ENCODE results near the gene MAP7D1.

The MAP7D1 gene

GRCh38 chr1:36155408-36156328, at the start of gene MAP7D1:
Gene MAP7D1, plus strand, starts transcription at chr1:36156160. Its CDS starts 258 bp downstream, at chr1:36156418.
- Mint-ChIP-seq H3K36me3 (ENCODE audit: low read depth) (peaks cover 34% of the 10 kb centered on the region), H3K27me3 (no peaks in the 10 kb centered on the region), H3K9me3 (no peaks in the 10 kb centered on the region), H3K4me1 (ENCODE audit: low read depth) (peaks cover 76% of the 10 kb centered on the region), H3K4me3 (peak within 1 kb of the TSS; percentile 90), H3K27ac (peak within 1 kb of the TSS; percentile 95)
- DNase-seq = peak; percentile 95

- Mint-ChIP-seq H3K4me1 (ENCODE audit: low read depth) (peaks cover 22% of the 10 kb centered on the region), H3K27me3 (no peaks in the 10 kb centered on the region), H3K4me3 (no peak overlapping the region), H3K36me3 (ENCODE audit: low read depth) (no peaks in the 10 kb centered on the region), H3K27ac (no peak overlapping the region), H3K9me3 (no peaks in the 10 kb centered on the region)
- DNase-seq = no peak
Observed at GRCh38 chr1:36106269-36106668, 49.7 kb upstream of the MAP7D1 start.

GRCh38 chr1:36107394-36107793, 48.6 kb upstream of the MAP7D1 start:
- Mint-ChIP-seq H3K36me3 (ENCODE audit: low read depth) (no peaks in the 10 kb centered on the region), H3K4me1 (ENCODE audit: low read depth) (peaks cover 24% of the 10 kb centered on the region), H3K9me3 (no peaks in the 10 kb centered on the region), H3K4me3 (no peak overlapping the region), H3K27ac (peak overlapping the region; percentile 47), H3K27me3 (no peaks in the 10 kb centered on the region)
- no peak for DNase-seq

- H3K4me1 Mint-ChIP-seq (ENCODE audit: low read depth) = peaks cover 24% of the 10 kb centered on the region
- H3K27me3 Mint-ChIP-seq = no peaks in the 10 kb centered on the region
- no peaks in the 10 kb centered on the region for H3K9me3 Mint-ChIP-seq
- no peak overlapping the region for H3K27ac Mint-ChIP-seq
- DNase-seq = no peak
- H3K4me3 Mint-ChIP-seq = no peak overlapping the region
- H3K36me3 Mint-ChIP-seq (ENCODE audit: low read depth) = no peaks in the 10 kb centered on the region
Observed at GRCh38 chr1:36108314-36108713, 47.6 kb upstream of the MAP7D1 start.

- no peaks in the 10 kb centered on the region for H3K36me3 Mint-ChIP-seq (ENCODE audit: low read depth)
- no peaks in the 10 kb centered on the region for H3K9me3 Mint-ChIP-seq
- H3K27ac Mint-ChIP-seq = peak overlapping the region; percentile 72
- no peaks in the 10 kb centered on the region for H3K27me3 Mint-ChIP-seq
- DNase-seq = peak; percentile 53
- H3K4me3 Mint-ChIP-seq = no peak overlapping the region
- H3K4me1 Mint-ChIP-seq (ENCODE audit: low read depth) = peaks cover 24% of the 10 kb centered on the region
Observed at GRCh38 chr1:36109041-36109679, 46.8 kb upstream of the MAP7D1 start.

- H3K4me3 Mint-ChIP-seq = no peak overlapping the region
- H3K4me1 Mint-ChIP-seq (ENCODE audit: low read depth) = peaks cover 24% of the 10 kb centered on the region
- DNase-seq = no peak
- H3K9me3 Mint-ChIP-seq = no peaks in the 10 kb centered on the region
- H3K27ac Mint-ChIP-seq = no peak overlapping the region
- H3K36me3 Mint-ChIP-seq (ENCODE audit: low read depth) = no peaks in the 10 kb centered on the region
- H3K27me3 Mint-ChIP-seq = no peaks in the 10 kb centered on the region
Observed at GRCh38 chr1:36111151-36111550, 44.8 kb upstream of the MAP7D1 start.

GRCh38 chr1:36112823-36113222, 43.1 kb upstream of the MAP7D1 start:
- no peak overlapping the region for H3K27ac Mint-ChIP-seq
- peaks cover 24% of the 10 kb centered on the region for H3K4me1 Mint-ChIP-seq (ENCODE audit: low read depth)
- no peaks in the 10 kb centered on the region for H3K9me3 Mint-ChIP-seq
- H3K4me3 Mint-ChIP-seq = no peak overlapping the region
- DNase-seq = no peak
- no peaks in the 10 kb centered on the region for H3K36me3 Mint-ChIP-seq (ENCODE audit: low read depth)
- H3K27me3 Mint-ChIP-seq = no peaks in the 10 kb centered on the region

GRCh38 chr1:36114371-36114770, 41.6 kb upstream of the MAP7D1 start:
- H3K36me3 Mint-ChIP-seq (ENCODE audit: low read depth) = no peaks in the 10 kb centered on the region
- no peak overlapping the region for H3K4me3 Mint-ChIP-seq
- H3K27ac Mint-ChIP-seq = no peak overlapping the region
- no peak for DNase-seq
- no peaks in the 10 kb centered on the region for H3K9me3 Mint-ChIP-seq
- H3K27me3 Mint-ChIP-seq = no peaks in the 10 kb centered on the region
- peaks cover 10% of the 10 kb centered on the region for H3K4me1 Mint-ChIP-seq (ENCODE audit: low read depth)

GRCh38 chr1:36115200-36115669, 40.7 kb upstream of the MAP7D1 start:
- no peak for DNase-seq
- H3K36me3 Mint-ChIP-seq (ENCODE audit: low read depth) = no peaks in the 10 kb centered on the region
- H3K4me1 Mint-ChIP-seq (ENCODE audit: low read depth) = peaks cover 6% of the 10 kb centered on the region

GRCh38 chr1:36115931-36116330, 40.0 kb upstream of the MAP7D1 start:
- peaks cover 5% of the 10 kb centered on the region for H3K4me1 Mint-ChIP-seq (ENCODE audit: low read depth)
- H3K4me3 Mint-ChIP-seq = no peak overlapping the region
- H3K27ac Mint-ChIP-seq = no peak overlapping the region
- DNase-seq = no peak
- no peaks in the 10 kb centered on the region for H3K27me3 Mint-ChIP-seq
- H3K36me3 Mint-ChIP-seq (ENCODE audit: low read depth) = no peaks in the 10 kb centered on the region
- no peaks in the 10 kb centered on the region for H3K9me3 Mint-ChIP-seq

More at GRCh38 chr1:36115200-36115669, 40.7 kb upstream of the MAP7D1 start:
- Mint-ChIP-seq H3K4me3 (no peak overlapping the region), H3K9me3 (no peaks in the 10 kb centered on the region), H3K27ac (no peak overlapping the region), H3K27me3 (no peaks in the 10 kb centered on the region)

- Mint-ChIP-seq H3K4me1 (ENCODE audit: low read depth) (no peaks in the 10 kb centered on the region), H3K4me3 (no peak overlapping the region), H3K27ac (no peak overlapping the region), H3K36me3 (ENCODE audit: low read depth) (no peaks in the 10 kb centered on the region), H3K27me3 (peaks cover 3% of the 10 kb centered on the region), H3K9me3 (no peaks in the 10 kb centered on the region)
- no peak for DNase-seq
Observed at GRCh38 chr1:36116901-36117300, 39.1 kb upstream of the MAP7D1 start.

- Mint-ChIP-seq H3K36me3 (ENCODE audit: low read depth) (no peaks in the 10 kb centered on the region), H3K4me3 (no peak overlapping the region), H3K4me1 (ENCODE audit: low read depth) (peaks cover 11% of the 10 kb centered on the region), H3K27me3 (peaks cover 21% of the 10 kb centered on the region), H3K27ac (no peak overlapping the region), H3K9me3 (no peaks in the 10 kb centered on the region)
- DNase-seq = no peak
Observed at GRCh38 chr1:36118447-36119204, 37.3 kb upstream of the MAP7D1 start.

- Mint-ChIP-seq H3K4me1 (ENCODE audit: low read depth) (peaks cover 14% of the 10 kb centered on the region), H3K27ac (no peak overlapping the region), H3K4me3 (no peak overlapping the region), H3K9me3 (no peaks in the 10 kb centered on the region), H3K36me3 (ENCODE audit: low read depth) (no peaks in the 10 kb centered on the region), H3K27me3 (peaks cover 29% of the 10 kb centered on the region)
- no peak for DNase-seq
Observed at GRCh38 chr1:36119456-36119855, 36.5 kb upstream of the MAP7D1 start.

Data from activated T-cell treated with anti-CD3 and anti-CD28 coated beads, Interleukin-2, amount 50 U/mL, for 24 hours (primary cell).